Hematopoietic multipotent progenitor cell treated with erythropoietin and hydrocortisone succinate and interleukin-3 and kit ligand, for 8 days (in vitro differentiated cells): Measurements from ENCODE around the gene PI4KA.
"Not testable (repeated sequence)": the region's sequence is repeated elsewhere in the genome, so short reads cannot be mapped to it uniquely, and the experiment has no call there.

Experiments used
- DNase-seq: peaks from one replicate; pipeline ENCODE4 v3.0.0-alpha.2; 2015

The PI4KA gene

GRCh38 chr22:20687356-20688172 lies 171.0 kb downstream of the PI4KA start:
- not testable (repeated sequence) for DNase-seq

GRCh38 chr22:20685764-20686163 lies 172.8 kb downstream of the PI4KA start:
- DNase-seq: not testable (repeated sequence)

GRCh38 chr22:20678792-20679435 lies 179.7 kb downstream of the PI4KA start:
- DNase-seq: not testable (repeated sequence)

- no peak for DNase-seq
These were observed 180.8 kb downstream of the PI4KA start for GRCh38 chr22:20677684-20678242.

GRCh38 chr22:20675613-20676012 lies 183.0 kb downstream of the PI4KA start:
- not testable (repeated sequence) for DNase-seq

- no peak for DNase-seq
These were observed 183.6 kb downstream of the PI4KA start for GRCh38 chr22:20674998-20675397.

- no peak for DNase-seq
These were observed 185.1 kb downstream of the PI4KA start for GRCh38 chr22:20673295-20674195.

- DNase-seq: no peak
These were observed 185.9 kb downstream of the PI4KA start for GRCh38 chr22:20672732-20673131.

GRCh38 chr22:20672082-20672424 lies 186.6 kb downstream of the PI4KA start:
- DNase-seq: no peak

- no peak for DNase-seq
These were observed 187.1 kb downstream of the PI4KA start for GRCh38 chr22:20671409-20672081.

- DNase-seq: not testable (repeated sequence)
These were observed 188.0 kb downstream of the PI4KA start for GRCh38 chr22:20670457-20671261.

GRCh38 chr22:20669884-20670283 lies 188.7 kb downstream of the PI4KA start:
- not testable (repeated sequence) for DNase-seq

GRCh38 chr22:20669471-20669870 lies 189.1 kb downstream of the PI4KA start:
- not testable (repeated sequence) for DNase-seq

GRCh38 chr22:20668769-20669168 lies 189.8 kb downstream of the PI4KA start:
- not testable (repeated sequence) for DNase-seq

- DNase-seq: not testable (repeated sequence)
These were observed 190.4 kb downstream of the PI4KA start for GRCh38 chr22:20668226-20668625.

GRCh38 chr22:20667548-20667947 lies 191.1 kb downstream of the PI4KA start:
- DNase-seq: not testable (repeated sequence)

- DNase-seq: no peak
These were observed 192.1 kb downstream of the PI4KA start for GRCh38 chr22:20666560-20666959.

GRCh38 chr22:20664594-20664959 lies 194.0 kb downstream of the PI4KA start:
- no peak for DNase-seq

- DNase-seq: no peak
These were observed 194.5 kb downstream of the PI4KA start for GRCh38 chr22:20663941-20664593.

- no peak for DNase-seq
These were observed 195.3 kb downstream of the PI4KA start for GRCh38 chr22:20663137-20663828.
